Measurements from ENCODE around the gene PLEKHN1.

- TF ChIP-seq, protein P1, sequence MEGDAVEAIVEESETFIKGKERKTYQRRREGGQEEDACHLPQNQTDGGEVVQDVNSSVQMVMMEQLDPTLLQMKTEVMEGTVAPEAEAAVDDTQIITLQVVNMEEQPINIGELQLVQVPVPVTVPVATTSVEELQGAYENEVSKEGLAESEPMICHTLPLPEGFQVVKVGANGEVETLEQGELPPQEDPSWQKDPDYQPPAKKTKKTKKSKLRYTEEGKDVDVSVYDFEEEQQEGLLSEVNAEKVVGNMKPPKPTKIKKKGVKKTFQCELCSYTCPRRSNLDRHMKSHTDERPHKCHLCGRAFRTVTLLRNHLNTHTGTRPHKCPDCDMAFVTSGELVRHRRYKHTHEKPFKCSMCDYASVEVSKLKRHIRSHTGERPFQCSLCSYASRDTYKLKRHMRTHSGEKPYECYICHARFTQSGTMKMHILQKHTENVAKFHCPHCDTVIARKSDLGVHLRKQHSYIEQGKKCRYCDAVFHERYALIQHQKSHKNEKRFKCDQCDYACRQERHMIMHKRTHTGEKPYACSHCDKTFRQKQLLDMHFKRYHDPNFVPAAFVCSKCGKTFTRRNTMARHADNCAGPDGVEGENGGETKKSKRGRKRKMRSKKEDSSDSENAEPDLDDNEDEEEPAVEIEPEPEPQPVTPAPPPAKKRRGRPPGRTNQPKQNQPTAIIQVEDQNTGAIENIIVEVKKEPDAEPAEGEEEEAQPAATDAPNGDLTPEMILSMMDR (conservative IDR thresholded peaks at IDR 0.05): no peak
- no peak for TF ChIP-seq ZFX (IDR thresholded peaks at IDR 0.05)
These were observed 30.8 kb downstream of the PLEKHN1 start for GRCh38 chr1:996851-997712.

Data from C4-2B (cell line).